Fibroblast of lung (primary cell): Measurements from ENCODE around the gene GNAT1.

ENCODE experiments used
- CTCF ChIP-seq, 2 donors: IDR thresholded peaks in 1 of 2; conservative IDR thresholded peaks in 1 of 2; 1 replicate in 1 of 2; 2 replicates in 1 of 2; pipeline ENCODE4 v1.5.1; 2011 to 2012; ENCODE audit warnings: low read length in 2 of 2, control low read depth in 1 of 2, inconsistent platforms in 1 of 2, low read depth in 1 of 2, mild to moderate bottlenecking in 1 of 2
- EZH2 ChIP-seq: IDR thresholded peaks from 2 replicates; pipeline ENCODE4 v1.5.1; 2012; ENCODE audit warnings: low read length, control low read depth, mild to moderate bottlenecking; ENCODE audit errors: missing control alignments

GRCh38 chr3:50202353-50203112, 11.1 kb downstream of the GNAT1 start:
- TF ChIP-seq CTCF (conservative IDR thresholded peaks at IDR 0.05 in 1 of 2, IDR thresholded peaks at IDR 0.05 in 1 of 2; ENCODE audit: low read depth in 1 of 2, low read length in 2 of 2) (no peak), EZH2 (no peak)
